SK-N-SH (cell line): ENCODE results near the gene NISCH. TPM values are rescaled to one million over a fixed set of nuclear protein-coding genes. Genes with fewer than 3 reads are reported as not detected.

ENCODE experiments used
- CTCF ChIA-PET: fragments of 300-600, 350-600 bp; formaldehyde crosslinking; extraction: SDS; loops from one replicate; lab custom pipeline; 2021; lab: Yijun Ruan, JAX
- POLR2A ChIA-PET: fragments of 350-600 bp; sonication (Branson Sonifier 250); formaldehyde crosslinking; extraction: SDS; loops from one replicate; lab custom pipeline; 2020; ENCODE audit warnings: antibody characterized with exemption, inconsistent platforms; lab: Yijun Ruan, JAX
- DNase-seq: peaks from one replicate; pipeline ENCODE4 v3.0.0; 2012
- H2AFZ ChIP-seq: fragments of 200-600 bp; sonication (generic); 2 replicates; pipeline ENCODE4 v1.8.1; 2016; ENCODE audit warnings: antibody characterized with exemption, mild to moderate bottlenecking, low read depth
- H3F3A ChIP-seq: fragments of 200-600 bp; sonication (generic); replicated peaks from 2 replicates; pipeline ENCODE3; 2016; ENCODE audit warnings: antibody characterized with exemption, mild to moderate bottlenecking; ENCODE audit not compliant: insufficient read depth
- H3K27ac ChIP-seq, 2 experiments: fragments of 200-500 bp in 1 of 2; fragments of 200-600 bp in 1 of 2; sonication (Bioruptor generic) in 1 of 2; sonication (generic), shearing (Covaris generic) in 1 of 2; 2 replicates each; pipeline versions ENCODE4 v1.5.1 to v1.6.1; 2014 to 2016; ENCODE audit warnings: low read depth in 2 of 2, inconsistent platforms in 1 of 2, low read length in 1 of 2, mild to moderate bottlenecking in 1 of 2, mixed read lengths in 1 of 2
- H3K27me3 ChIP-seq: fragments of 200-600 bp; sonication (generic), shearing (Covaris generic); 2 replicates; pipeline ENCODE4 v1.6.1; 2016; ENCODE audit warnings: mixed run types; ENCODE audit not compliant: insufficient read depth
- H3K36me3 ChIP-seq, 2 experiments: fragments of 200-500 bp in 1 of 2; fragments of 200-600 bp in 1 of 2; sonication (Bioruptor generic) in 1 of 2; sonication (generic) in 1 of 2; replicated peaks in 1 of 2; 2 replicates each; pipeline versions ENCODE3 to v1.5.1; 2014 to 2016; ENCODE audit warnings: low read length in 1 of 2, mild to moderate bottlenecking in 1 of 2; ENCODE audit not compliant: insufficient read depth in 2 of 2, control insufficient read depth in 1 of 2
- H3K4me1 ChIP-seq, 2 experiments: fragments of 200-500 bp in 1 of 2; fragments of 200-600 bp in 1 of 2; sonication (Bioruptor generic) in 1 of 2; sonication (generic), shearing (Covaris generic) in 1 of 2; 2 replicates each; pipeline versions ENCODE4 v1.5.1 to v1.6.1; 2014 to 2016; ENCODE audit warnings: low read depth in 1 of 2, low read length in 1 of 2, mixed run types in 1 of 2; ENCODE audit not compliant: insufficient read depth in 2 of 2, control insufficient read depth in 1 of 2
- H3K4me2 ChIP-seq: fragments of 200-600 bp; sonication (generic), shearing (Covaris generic); 2 replicates; pipeline ENCODE4 v1.6.1; 2017; ENCODE audit warnings: mixed run types
- H3K4me3 ChIP-seq, 2 experiments: fragments of 200-500 bp in 1 of 2; fragments of 200-600 bp in 1 of 2; sonication (Bioruptor generic) in 1 of 2; sonication (generic), shearing (Covaris generic) in 1 of 2; 2 replicates each; pipeline versions ENCODE4 v1.5.1 to v1.8.1; 2014 to 2016; ENCODE audit warnings: low read depth in 2 of 2, inconsistent platforms in 1 of 2, low read length in 1 of 2, mild to moderate bottlenecking in 1 of 2, mixed read lengths in 1 of 2, moderate library complexity in 1 of 2
- H3K79me2 ChIP-seq: fragments of 200-600 bp; sonication (generic); 2 replicates; pipeline ENCODE4 v1.8.1; 2017; ENCODE audit warnings: mild to moderate bottlenecking; ENCODE audit not compliant: insufficient read depth
- H3K9ac ChIP-seq: fragments of 200-600 bp; sonication (generic); 2 replicates; pipeline ENCODE4 v1.6.1; 2017; ENCODE audit warnings: mixed run types
- H3K9me2 ChIP-seq: fragments of 200-600 bp; sonication (generic); 2 replicates; pipeline ENCODE4 v1.6.1; 2017; ENCODE audit warnings: mixed run types
- H3K9me3 ChIP-seq: fragments of 200-600 bp; sonication (generic); 2 replicates; pipeline ENCODE4 v1.6.1; 2017; ENCODE audit warnings: mixed run types, mild to moderate bottlenecking, moderate library complexity
- H4K20me1 ChIP-seq: fragments of 200-600 bp; sonication (generic); 2 replicates; pipeline ENCODE4 v1.6.1; 2017; ENCODE audit warnings: mild to moderate bottlenecking, mixed run types; ENCODE audit not compliant: insufficient read depth
- CHD2 ChIP-seq: fragments of 150-350 bp; IDR thresholded peaks from 2 replicates; pipeline ENCODE4 v1.6.1; 2018; ENCODE audit warnings: low read length; ENCODE audit not compliant: partially characterized antibody
- CTCF ChIP-seq: fragments of 200-600 bp; sonication (generic); IDR thresholded peaks from 2 replicates; pipeline ENCODE4 v1.6.1; 2017; ENCODE audit warnings: antibody characterized with exemption, mild to moderate bottlenecking, moderate library complexity
- EZH2phosphoT487 ChIP-seq: fragments of 200-600 bp; sonication (generic); IDR thresholded peaks from 2 replicates; pipeline ENCODE4 v1.6.1; 2017; ENCODE audit warnings: low read depth, mixed run types, mild to moderate bottlenecking, antibody characterized with exemption, moderate library complexity, borderline replicate concordance
- FOSL2 ChIP-seq: IDR thresholded peaks from 2 replicates; pipeline ENCODE4 v1.4.0; 2012; ENCODE audit warnings: low read depth, mild to moderate bottlenecking, moderate library complexity, borderline replicate concordance
- FOXJ3 ChIP-seq: sonication (generic); formaldehyde crosslinking; IDR thresholded peaks from 2 replicates; pipeline ENCODE4 v1.5.1; 2020; ENCODE audit warnings: mild to moderate bottlenecking, missing genetic modification reagents
- GATA2 ChIP-seq: sonication (generic); formaldehyde crosslinking; IDR thresholded peaks from 2 replicates; pipeline ENCODE4 v1.5.0; 2020; ENCODE audit warnings: mild to moderate bottlenecking, missing genetic modification reagents
- JUND ChIP-seq: IDR thresholded peaks from 2 replicates; pipeline ENCODE4 v1.4.0; 2012
- MEF2A ChIP-seq: IDR thresholded peaks from 2 replicates; pipeline ENCODE4 v1.4.0; 2012; ENCODE audit warnings: low read depth, borderline replicate concordance
- NFIC ChIP-seq: IDR thresholded peaks from 2 replicates; pipeline ENCODE4 v1.4.0; 2012; ENCODE audit warnings: borderline replicate concordance
- POLR2AphosphoS5 ChIP-seq: IDR thresholded peaks from 2 replicates; pipeline ENCODE4 v1.6.1; 2012; ENCODE audit warnings: low read depth, low read length
- RCOR1 ChIP-seq: fragments of 150-350 bp; IDR thresholded peaks from 2 replicates; pipeline ENCODE4 v1.6.1; 2017; ENCODE audit warnings: antibody characterized with exemption, low read length
- RXRA ChIP-seq: IDR thresholded peaks from 2 replicates; pipeline ENCODE4 v1.4.0; 2012; ENCODE audit warnings: low read depth, mild to moderate bottlenecking, borderline replicate concordance
- SIN3A ChIP-seq: IDR thresholded peaks from 2 replicates; pipeline ENCODE4 v1.6.1; 2012; ENCODE audit warnings: low read depth, mild to moderate bottlenecking, low read length, moderate library complexity, borderline replicate concordance
- SMC3 ChIP-seq: IDR thresholded peaks from 2 replicates; pipeline ENCODE4 v1.6.1; 2012; ENCODE audit warnings: low read depth, low read length, improper control_type of control experiment
- TEAD4 ChIP-seq: IDR thresholded peaks from 2 replicates; pipeline ENCODE4 v1.4.0; 2012; ENCODE audit warnings: mild to moderate bottlenecking, borderline replicate concordance; ENCODE audit not compliant: insufficient read depth
- YY1 ChIP-seq: IDR thresholded peaks from 2 replicates; pipeline ENCODE4 v1.4.0; 2012; ENCODE audit warnings: low read depth, mild to moderate bottlenecking
- WGBS: methylation state at CpG from one replicate; pipeline ENCODE4 v1.1.6; 2017; ENCODE audit warnings: low lambda C conversion rate; 5-methylcytosine and 5-hydroxymethylcytosine counted together
- polyA plus RNA-seq, 3 experiments: library from polyadenylated mRNA; depleted of rRNA; stranded (reverse); fragments of >200 nt; gene quantifications; 2 replicates each; pipeline ENCODE4 v1.2.3, GENCODE V29; 2012
- TF ChIP-seq, protein P1 (sequence below): IDR thresholded peaks from 2 replicates; pipeline ENCODE4; 2012

Gene NISCH
- polyA plus RNA-seq, 1 of the 3 experiments (the other 2 are of a cell fraction) = 77.5 TPM

DNA sequence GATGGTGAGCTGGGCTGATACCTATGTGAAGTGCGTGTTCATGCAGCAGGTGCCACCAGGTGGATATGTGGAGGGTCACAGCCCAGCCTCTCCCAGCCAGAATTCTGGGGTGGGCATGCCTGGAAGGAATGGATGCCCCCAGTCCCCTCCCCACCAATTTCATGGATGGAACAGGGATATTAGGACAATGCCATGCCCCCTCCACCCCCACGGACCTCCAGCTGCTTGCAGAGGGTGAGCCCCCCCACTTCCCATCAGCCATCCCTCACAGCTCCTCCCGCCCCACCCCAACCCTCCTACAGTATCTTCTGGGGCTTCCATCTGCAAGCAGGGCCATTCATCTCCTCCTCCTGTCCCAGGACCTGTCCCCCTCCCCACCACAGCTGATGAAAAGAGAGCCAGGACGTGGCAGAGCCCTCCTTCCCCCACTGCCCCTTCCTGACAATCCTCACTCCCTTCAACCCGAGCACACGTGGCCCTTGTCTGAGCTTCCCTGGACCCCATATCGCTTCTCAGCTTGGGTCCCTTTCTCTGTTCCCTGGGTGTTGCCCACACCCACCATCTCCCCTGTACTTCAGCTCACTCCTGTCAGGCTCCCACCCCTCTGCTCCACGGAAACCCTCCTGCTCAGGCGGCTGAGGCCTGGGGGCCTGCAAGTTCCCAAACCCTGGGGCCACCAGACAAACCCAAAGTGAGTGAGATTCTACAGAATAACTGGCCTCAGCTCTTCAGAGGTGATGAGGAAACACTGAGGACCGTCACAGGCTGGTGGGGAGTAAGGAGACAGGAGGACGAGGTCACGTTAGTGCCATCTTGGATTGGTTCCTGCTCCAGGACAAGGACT lies 7.7 kb upstream of the NISCH start:
- no peaks in the 10 kb centered on the region for H3K9me3 ChIP-seq
- TF ChIP-seq FOSL2 (no peak), FOXJ3 (CRISPR knock-in tag) (no peak), NFIC (no peak), POLR2AphosphoS5 (no peak), JUND (no peak), GATA2 (CRISPR knock-in tag) (no peak), CTCF (no peak), EZH2phosphoT487 (no peak), SIN3A (no peak), TEAD4 (no peak), CHD2 (no peak), RXRA (no peak), YY1 (no peak), SMC3 (no peak), MEF2A (no peak), RCOR1 (no peak)
- TF ChIP-seq, protein P1, sequence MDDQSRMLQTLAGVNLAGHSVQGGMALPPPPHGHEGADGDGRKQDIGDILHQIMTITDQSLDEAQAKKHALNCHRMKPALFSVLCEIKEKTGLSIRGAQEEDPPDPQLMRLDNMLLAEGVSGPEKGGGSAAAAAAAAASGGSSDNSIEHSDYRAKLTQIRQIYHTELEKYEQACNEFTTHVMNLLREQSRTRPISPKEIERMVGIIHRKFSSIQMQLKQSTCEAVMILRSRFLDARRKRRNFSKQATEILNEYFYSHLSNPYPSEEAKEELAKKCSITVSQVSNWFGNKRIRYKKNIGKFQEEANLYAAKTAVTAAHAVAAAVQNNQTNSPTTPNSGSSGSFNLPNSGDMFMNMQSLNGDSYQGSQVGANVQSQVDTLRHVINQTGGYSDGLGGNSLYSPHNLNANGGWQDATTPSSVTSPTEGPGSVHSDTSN = no peak
- WGBS = 76% methylated on average over 11 of the region's 12 CpGs
- POLR2A ChIA-PET = interaction anchor here (0.8 kb wide), 1 partner anchor 21 kb away, joined by 3 read pairs; no protein-coding TSS in a partner anchor
- no peak overlapping the region for H3K4me3 ChIP-seq
- H3K4me1 ChIP-seq = peaks cover 0 to 6% of the 10 kb centered on the region in 2 experiments; a peak in 1 of 4 replicates
- H4K20me1 ChIP-seq = no peaks in the 10 kb centered on the region
- H3K4me2 ChIP-seq = no peak overlapping the region
- H3K9me2 ChIP-seq = no peaks in the 10 kb centered on the region
- H3K36me3 ChIP-seq = no peaks in the 10 kb centered on the region
- H3K9ac ChIP-seq = no peak overlapping the region
- CTCF ChIA-PET = interaction anchor here (0.5 to 16.5 kb wide), 24 partner anchors 10 to 449 kb away, joined by 3 to 578 read pairs (median 4); partner anchors contain the start of genes GLYCTK and PPM1M
- H2AFZ ChIP-seq = no peak overlapping the region
- H3K79me2 ChIP-seq = no peaks in the 10 kb centered on the region
- DNase-seq = no peak
- no peaks in the 10 kb centered on the region for H3K27me3 ChIP-seq
- no peaks in the 10 kb centered on the region for H3F3A ChIP-seq
- no peak overlapping the region for H3K27ac ChIP-seq
